PC-3 (cell line): Measurements from ENCODE around the gene CDHR3.

Experiments
- EZH2 ChIP-seq: fragments of 300-600 bp; sonication (generic); IDR thresholded peaks from one replicate; pipeline ENCODE4 v1.6.1; 2017; ENCODE audit warnings: antibody characterized with exemption, mild to moderate bottlenecking, low read length; ENCODE audit not compliant: unreplicated experiment
- TF ChIP-seq, protein P1 (sequence below): fragments of 300-600 bp; sonication (generic); conservative IDR thresholded peaks from 2 replicates; pipeline ENCODE4 v1.5.1; 2017; ENCODE audit warnings: antibody characterized with exemption, low read depth, mild to moderate bottlenecking, low read length

DNA sequence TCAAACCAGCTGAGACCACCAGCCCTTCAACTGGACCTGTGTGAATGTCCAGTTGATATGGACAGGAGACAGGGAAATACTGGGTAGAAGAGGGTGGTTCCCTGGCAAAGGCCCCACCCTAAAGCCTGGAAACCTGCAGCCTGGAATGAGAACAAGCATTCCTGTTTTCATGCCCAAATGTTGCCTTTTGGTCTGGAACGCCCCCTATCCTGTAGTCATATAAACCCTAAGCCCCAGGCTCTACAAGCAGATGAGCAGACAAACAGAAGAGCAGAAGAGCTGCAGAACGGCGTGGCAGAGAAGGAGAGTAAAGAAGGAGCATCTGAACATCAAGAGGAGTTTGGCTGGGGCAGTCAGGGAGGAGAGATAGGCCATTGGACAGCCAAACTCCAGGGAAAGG, 110.6 kb downstream of the CDHR3 start:
- TF ChIP-seq, protein P1, sequence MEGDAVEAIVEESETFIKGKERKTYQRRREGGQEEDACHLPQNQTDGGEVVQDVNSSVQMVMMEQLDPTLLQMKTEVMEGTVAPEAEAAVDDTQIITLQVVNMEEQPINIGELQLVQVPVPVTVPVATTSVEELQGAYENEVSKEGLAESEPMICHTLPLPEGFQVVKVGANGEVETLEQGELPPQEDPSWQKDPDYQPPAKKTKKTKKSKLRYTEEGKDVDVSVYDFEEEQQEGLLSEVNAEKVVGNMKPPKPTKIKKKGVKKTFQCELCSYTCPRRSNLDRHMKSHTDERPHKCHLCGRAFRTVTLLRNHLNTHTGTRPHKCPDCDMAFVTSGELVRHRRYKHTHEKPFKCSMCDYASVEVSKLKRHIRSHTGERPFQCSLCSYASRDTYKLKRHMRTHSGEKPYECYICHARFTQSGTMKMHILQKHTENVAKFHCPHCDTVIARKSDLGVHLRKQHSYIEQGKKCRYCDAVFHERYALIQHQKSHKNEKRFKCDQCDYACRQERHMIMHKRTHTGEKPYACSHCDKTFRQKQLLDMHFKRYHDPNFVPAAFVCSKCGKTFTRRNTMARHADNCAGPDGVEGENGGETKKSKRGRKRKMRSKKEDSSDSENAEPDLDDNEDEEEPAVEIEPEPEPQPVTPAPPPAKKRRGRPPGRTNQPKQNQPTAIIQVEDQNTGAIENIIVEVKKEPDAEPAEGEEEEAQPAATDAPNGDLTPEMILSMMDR, result no peak
- TF ChIP-seq EZH2, result no peak
